Embryonic facial prominence (tissue), 1 donor: ENCODE results near the gene TMEM234.

Experiments
- DNase-seq: peaks from one replicate; pipeline ENCODE4 v3.0.0-alpha.2; 2016; ENCODE audit errors: extremely low spot score

The TMEM234 gene

DNA sequence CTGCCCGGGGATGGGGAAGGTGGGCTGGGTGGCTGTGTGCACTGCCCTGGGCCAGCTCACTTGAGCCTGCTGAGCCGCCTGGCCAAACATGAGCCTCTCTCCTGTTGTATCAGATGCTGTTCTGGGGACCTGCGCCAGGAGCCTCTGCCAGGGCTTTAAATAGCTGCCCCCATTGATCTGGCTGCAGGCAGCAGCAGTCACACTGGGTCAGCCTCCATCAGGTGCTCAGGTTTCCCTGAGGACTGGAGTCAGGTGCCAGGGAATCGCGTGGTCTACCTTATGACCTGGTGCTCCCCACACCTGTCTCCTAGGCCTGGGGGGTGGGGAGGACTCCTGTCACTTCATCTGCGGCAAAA is 22.5 kb downstream of the TMEM234 start:
- no peak for DNase-seq

- DNase-seq: no peak
Observed at GRCh38 chr1:32199043-32199716, 23.0 kb downstream of the TMEM234 start.

DNA sequence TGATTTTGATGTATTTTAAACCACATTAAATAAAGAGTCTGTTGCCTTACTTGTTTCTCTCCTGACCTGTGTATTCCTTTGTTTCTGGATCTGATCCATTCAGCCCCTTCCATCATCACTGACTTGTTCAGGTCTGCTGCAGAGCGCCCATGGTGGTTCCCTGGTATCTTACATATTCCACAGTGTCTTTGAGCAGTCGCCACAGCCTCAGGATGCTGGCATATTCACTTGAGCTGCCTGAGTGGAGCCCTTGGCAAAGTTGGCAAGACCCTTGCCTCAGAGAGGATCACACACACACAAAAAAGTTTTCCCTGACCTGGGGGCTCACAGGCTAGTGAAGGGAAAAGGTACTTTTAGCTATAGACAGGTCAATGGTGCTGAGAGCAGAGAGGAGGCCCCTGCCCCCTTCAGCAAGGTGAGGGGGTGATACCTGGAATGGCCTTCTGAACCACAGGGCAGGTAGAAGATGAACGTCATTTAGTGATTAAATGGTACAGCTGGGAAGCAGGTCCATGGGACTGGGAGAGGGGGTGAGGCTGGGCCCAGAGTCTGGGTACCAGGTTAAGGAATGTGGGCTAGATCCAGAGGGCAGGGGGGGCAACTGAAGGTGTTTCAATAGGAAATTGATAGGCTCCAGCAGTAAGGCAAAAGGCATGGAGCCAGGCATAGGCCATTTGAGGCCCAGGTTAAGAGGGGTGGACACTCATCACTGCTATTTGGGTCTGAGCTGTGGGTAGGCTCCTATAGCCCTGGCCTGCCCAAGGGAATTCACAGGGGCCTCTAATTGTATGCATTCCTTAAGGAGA is 23.7 kb downstream of the TMEM234 start:
- no peak for DNase-seq

DNA sequence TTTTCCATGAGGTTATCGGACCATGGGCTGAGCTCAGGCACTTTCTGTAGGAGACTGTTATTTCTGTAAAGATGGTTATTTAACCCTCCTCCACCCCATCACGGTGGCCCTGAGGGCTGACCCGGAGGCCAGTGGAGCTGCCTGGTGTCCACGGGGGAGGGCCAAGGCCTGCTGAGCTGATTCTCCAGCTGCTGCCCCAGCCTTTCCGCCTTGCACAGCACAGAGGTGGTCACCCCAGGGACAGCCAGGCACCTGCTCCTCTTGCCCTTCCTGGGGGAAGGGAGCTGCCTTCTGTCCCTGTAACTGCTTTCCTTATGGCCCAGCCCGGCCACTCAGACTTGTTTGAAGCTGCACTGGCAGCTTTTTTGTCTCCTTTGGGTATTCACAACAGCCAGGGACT is 24.3 kb downstream of the TMEM234 start:
- no peak for DNase-seq

GRCh38 chr1:32197074-32197473 is 25.1 kb downstream of the TMEM234 start:
- no peak for DNase-seq

DNA sequence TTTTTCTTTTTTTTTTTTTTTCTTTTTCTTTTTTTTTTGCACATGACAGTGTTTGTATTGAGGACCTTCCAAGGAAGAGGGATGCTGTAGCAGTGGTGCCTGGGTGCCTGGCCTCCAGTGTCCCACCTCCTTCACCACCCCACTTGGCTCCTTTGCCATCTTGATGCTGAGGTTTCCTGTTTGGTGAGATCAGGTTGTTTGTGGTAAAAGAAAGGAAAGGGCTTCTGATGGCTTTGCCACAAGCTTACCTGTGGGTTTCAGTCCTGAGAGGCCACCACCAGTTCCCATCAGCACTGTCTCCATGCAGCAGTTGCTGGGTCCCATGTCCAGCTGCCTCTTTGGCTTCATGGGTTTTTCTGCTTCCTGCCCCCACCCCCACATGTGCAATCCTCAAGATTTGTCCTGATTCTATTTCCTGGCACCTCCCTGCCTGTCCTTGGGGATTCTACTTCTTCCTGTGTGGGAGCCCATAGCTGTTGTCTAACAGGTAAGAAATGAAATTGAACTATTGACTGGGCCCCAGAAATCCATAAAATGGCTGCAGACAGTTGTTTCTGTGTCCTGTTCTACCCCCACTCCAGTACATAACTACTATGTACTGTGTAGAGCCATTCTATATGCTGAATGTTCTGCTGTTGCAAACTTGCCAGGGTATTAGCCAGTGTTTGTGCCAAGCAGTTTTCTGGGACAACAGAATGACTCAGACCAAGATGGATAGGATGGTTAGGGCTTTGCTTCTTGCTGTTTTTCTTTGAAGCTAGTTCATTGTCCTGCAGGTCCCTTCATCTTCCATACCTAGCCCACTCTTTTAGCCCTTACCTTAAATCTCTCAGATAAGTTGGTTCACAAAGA is 26.0 kb downstream of the TMEM234 start:
- no peak for DNase-seq

GRCh38 chr1:32195531-32195930 is 26.6 kb downstream of the TMEM234 start:
- DNase-seq: no peak

DNA sequence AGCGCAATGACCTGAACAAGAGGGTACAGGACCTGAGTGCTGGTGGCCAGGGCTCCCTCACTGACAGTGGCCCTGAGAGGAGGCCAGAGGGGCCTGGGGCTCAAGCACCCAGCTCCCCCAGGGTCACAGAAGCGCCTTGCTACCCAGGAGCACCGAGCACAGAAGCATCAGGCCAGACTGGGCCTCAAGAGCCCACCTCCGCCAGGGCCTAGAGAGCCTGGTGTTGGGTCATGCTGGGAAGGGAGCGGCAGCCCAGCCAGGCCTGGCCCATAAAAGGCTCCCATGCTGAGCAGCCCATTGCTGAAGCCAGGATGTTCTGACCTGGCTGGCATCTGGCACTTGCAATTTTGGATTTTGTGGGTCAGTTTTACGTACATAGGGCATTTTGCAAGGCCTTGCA is 27.2 kb downstream of the TMEM234 start:
- no peak for DNase-seq

DNA sequence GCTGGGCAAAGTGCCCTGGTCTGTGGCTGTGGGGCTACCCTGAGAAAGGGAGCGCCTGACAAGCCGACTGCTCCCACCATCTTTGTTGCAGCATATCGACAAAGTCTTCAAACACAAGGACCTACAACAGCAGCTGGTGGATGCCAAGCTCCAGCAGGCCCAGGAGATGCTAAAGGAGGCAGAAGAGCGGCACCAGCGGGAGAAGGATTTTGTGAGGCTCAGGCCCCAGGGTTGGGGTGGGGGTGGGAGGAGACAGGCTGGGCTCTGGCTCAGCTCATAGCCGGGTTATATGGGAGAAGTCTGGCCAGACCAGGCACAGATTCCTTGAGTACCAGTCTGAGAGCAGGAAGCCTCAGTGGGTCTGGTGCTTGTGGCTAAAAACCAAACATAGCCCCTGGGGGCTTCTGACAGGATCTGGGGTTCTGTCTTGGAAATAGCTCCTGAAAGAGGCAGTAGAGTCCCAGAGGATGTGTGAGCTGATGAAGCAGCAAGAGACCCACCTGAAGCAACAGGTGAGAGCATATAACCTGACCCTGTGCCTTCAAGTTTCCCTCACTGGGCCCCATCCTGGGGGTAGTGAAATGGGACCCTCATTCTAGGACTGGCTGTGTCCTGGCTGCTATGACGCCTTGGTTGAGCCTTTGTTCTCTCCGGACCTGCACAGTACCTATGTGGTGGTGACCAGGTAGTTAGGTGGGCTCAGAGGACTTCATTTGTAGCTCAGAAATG is 29.8 kb downstream of the TMEM234 start:
- no peak for DNase-seq

DNA sequence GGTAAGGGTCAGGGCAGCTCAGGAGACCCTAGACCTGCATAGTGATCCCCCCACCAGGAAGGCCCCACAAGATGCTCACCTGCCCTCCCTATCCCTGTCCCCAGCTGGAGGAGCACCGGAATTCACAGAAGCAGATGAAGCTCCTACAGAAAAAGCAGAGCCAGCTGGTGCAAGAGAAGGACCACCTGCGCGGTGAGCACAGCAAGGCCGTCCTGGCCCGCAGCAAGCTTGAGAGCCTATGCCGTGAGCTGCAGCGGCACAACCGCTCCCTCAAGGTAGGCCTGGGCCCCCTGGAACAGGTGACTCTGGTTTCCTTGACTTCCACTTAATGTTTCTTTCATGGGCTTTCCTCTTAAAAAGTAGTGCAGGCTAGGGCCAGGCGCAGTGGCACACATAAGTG is 34.3 kb downstream of the TMEM234 start:
- DNase-seq: no peak

GRCh38 chr1:32186491-32186890 is 35.7 kb downstream of the TMEM234 start:
- DNase-seq: no peak

DNA sequence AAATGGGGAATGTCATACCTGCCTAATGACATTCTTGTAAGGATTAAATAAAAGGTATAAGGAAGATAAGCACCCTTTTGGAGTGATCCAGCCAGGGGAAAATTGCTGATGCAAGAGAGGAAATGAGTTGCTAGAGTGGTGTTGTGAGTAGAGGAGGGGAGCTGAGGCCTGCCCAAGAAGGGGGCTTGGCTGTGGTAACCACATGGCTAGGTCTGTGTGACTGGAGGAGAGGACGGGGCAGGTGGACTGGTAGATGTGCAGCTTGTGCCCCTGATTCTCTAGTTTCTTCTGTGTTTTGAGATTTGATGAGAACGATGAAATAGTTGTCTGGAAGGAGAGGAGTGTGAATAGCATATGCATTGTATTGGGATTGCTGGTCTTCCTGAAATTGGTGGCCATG is 36.1 kb downstream of the TMEM234 start:
- DNase-seq: no peak

DNA sequence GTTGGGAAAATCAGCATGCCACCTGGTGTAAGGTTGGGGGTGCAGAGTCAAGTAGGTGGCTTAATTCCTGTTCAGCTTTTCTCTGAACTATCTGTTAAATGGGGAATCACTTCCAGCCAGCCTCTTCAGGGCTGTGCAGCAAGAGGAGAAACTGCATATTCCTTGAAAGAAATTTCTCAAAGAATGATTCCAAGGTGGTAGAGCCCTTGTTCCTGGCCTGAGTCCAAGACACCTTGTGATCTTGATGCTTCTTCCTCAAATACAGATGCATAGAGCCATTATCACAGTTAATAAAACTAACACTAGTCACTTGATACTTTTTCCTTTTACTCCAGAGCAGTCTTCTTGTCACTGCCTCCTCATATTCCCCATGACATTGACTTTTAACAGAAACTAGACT is 37.5 kb downstream of the TMEM234 start:
- DNase-seq: no peak

DNA sequence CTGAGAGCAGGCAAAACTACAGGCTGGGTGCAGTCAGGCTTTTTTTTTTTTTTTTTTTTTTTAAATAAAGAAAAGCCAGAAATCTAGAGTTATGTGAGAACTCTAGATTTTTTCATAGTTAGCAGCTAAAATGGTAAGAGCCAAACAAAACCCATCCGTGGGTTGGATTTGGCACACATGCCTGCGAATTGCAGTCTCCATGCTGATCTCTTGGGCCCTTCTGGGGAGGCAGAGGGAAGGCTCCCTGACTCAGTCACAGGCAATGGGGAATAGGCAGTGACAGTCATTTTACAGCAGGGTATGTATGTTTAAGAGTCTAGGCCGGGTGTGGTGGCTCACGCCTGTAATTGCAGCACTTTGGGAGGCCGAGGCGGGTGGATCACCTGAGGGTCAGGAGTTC is 40.1 kb downstream of the TMEM234 start:
- no peak for DNase-seq

GRCh38 chr1:32181563-32181962 is 40.6 kb downstream of the TMEM234 start:
- DNase-seq: no peak

- no peak for DNase-seq
Observed at GRCh38 chr1:32181065-32181464, 41.1 kb downstream of the TMEM234 start.

- no peak for DNase-seq
Observed at GRCh38 chr1:32180186-32181060, 41.7 kb downstream of the TMEM234 start.

- DNase-seq: peak; percentile 82
Observed at GRCh38 chr1:32179443-32180185, 42.5 kb downstream of the TMEM234 start, which contains the start of gene TXLNA. TXLNA (plus strand) TSS chr1:32179675; CDS start chr1:32180346, 671 bp downstream.

- DNase-seq: no peak
Observed at GRCh38 chr1:32179193-32179442, 43.0 kb downstream of the TMEM234 start.
